ENCODE results near the gene WSB2.

DNA sequence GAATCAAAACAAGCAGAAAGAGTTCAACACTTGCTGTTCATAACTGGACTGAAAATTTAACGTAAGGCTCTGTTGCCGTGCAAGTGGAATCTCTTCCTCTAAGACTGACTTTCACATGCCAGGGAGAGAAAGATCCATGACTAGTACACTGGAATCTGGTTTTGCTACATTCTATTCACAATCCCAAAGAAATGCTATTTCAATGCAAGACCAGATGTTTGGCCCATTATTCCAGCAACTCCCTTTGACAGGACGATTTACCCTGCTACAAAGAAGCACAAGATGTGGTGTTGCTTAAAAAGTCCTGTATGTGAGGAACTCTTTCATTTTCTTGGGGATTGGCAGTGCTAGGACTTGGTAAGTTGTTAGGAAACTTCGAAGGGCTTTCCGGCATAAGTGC is 27.1 kb downstream of the WSB2 start:
- TF ChIP-seq POLR2A (IDR thresholded peaks at IDR 0.05; ENCODE audit: low read depth, low read length): peak; percentile 6; the same call in 1 of the 2 replicates
- TF ChIP-seq TAF1 (IDR thresholded peaks at IDR 0.05; ENCODE audit: borderline replicate concordance, low read depth, low read length): no peak

All from GM12892 (cell line).